Thyroid gland (tissue), 4 donors: ENCODE data around the gene HUWE1.

Experiments used
- CTCF ChIP-seq, 6 experiments: fragments of 200-600 bp in 3 of 6; fragments of 450-650 bp in 3 of 6; sonication (generic) in 3 of 6; IDR thresholded peaks; one replicate each; pipeline ENCODE4 v1.5.1; 2016 to 2019; ENCODE audit warnings: antibody characterized with exemption in 6 of 6, mild to moderate bottlenecking in 2 of 6, inconsistent platforms in 1 of 6, moderate library complexity in 1 of 6
- POLR2A ChIP-seq, 2 donors: fragments of 450-650 bp; IDR thresholded peaks; one replicate each; pipeline ENCODE4 v1.6.1; 2017; ENCODE audit warnings: antibody characterized with exemption in 2 of 2, mild to moderate bottlenecking in 2 of 2, moderate library complexity in 1 of 2

GRCh38 chrX:53713987-53714579 is 27.6 kb upstream of the HUWE1 start:
- TF ChIP-seq POLR2A (IDR thresholded peaks at IDR 0.05) (no peak), CTCF (IDR thresholded peaks at IDR 0.05) (no peak)
